OCI-LY3 (cell line): ENCODE results near the gene ITGA4.

Experiments
- H2AFZ ChIP-seq: fragments of 200-600, 300-600 bp; shearing (Covaris generic); 2 replicates; pipeline ENCODE4 v1.6.0; 2014; ENCODE audit warnings: antibody characterized with exemption, low read depth, low read length
- H3K27ac ChIP-seq: fragments of 200-600, 300-600 bp; sonication (generic); 2 replicates; pipeline ENCODE4 v1.5.1; 2014; ENCODE audit warnings: mild to moderate bottlenecking, low read length, moderate library complexity, mixed read lengths
- H3K27me3 ChIP-seq: fragments of 200-600, 300-600 bp; sonication (generic); 2 replicates; pipeline ENCODE4 v1.6.1; 2014; ENCODE audit warnings: low read depth, low read length, mixed read lengths
- H3K36me3 ChIP-seq: fragments of 200-600, 300-600 bp; sonication (generic); replicated peaks from 2 replicates; pipeline ENCODE3; 2014; ENCODE audit warnings: low read depth, low read length, mixed read lengths
- H3K4me1 ChIP-seq: fragments of 300-600, 200-600 bp; sonication (generic); 2 replicates; pipeline ENCODE4 v1.6.1; 2014; ENCODE audit warnings: low read length, mixed read lengths
- H3K4me2 ChIP-seq: fragments of 200-600, 300-600 bp; sonication (generic); 2 replicates; pipeline ENCODE4 v1.6.1; 2014; ENCODE audit warnings: low read length, mixed read lengths
- H3K4me3 ChIP-seq: fragments of 300-600, 200-600 bp; sonication (generic); 2 replicates; pipeline ENCODE4 v1.5.1; 2014; ENCODE audit warnings: antibody characterized with exemption, mild to moderate bottlenecking, low read length, moderate library complexity
- H3K79me2 ChIP-seq: fragments of 300-600, 200-600 bp; shearing (Covaris generic); 2 replicates; pipeline ENCODE4 v1.6.1; 2014; ENCODE audit warnings: mild to moderate bottlenecking, low read length, mixed read lengths
- H3K9ac ChIP-seq: fragments of 300-600, 200-600 bp; shearing (Covaris generic); 2 replicates; pipeline ENCODE4 v1.6.0; 2014; ENCODE audit warnings: mild to moderate bottlenecking, low read length, moderate library complexity
- H3K9me3 ChIP-seq: fragments of 200-600, 300-600 bp; shearing (Covaris generic); 2 replicates; pipeline ENCODE4 v1.6.1; 2014; ENCODE audit warnings: low read length, mixed read lengths; ENCODE audit not compliant: insufficient read depth
- H4K20me1 ChIP-seq: fragments of 200-600, 300-600 bp; sonication (generic); 2 replicates; pipeline ENCODE4 v1.6.1; 2016; ENCODE audit warnings: low read length, mixed read lengths; ENCODE audit not compliant: insufficient read depth
- EZH2phosphoT487 ChIP-seq: fragments of 200-600 bp; shearing (Covaris generic); IDR thresholded peaks from 2 replicates; pipeline ENCODE4 v1.6.1; 2018; ENCODE audit warnings: antibody characterized with exemption, mixed run types, low read depth
- TF ChIP-seq, protein P1 (sequence below): fragments of 200-600, 300-600 bp; sonication (generic); IDR thresholded peaks from 2 replicates; pipeline ENCODE4 v1.5.1; 2014; ENCODE audit warnings: antibody characterized with exemption, low read length, low read depth

The ITGA4 gene

DNA sequence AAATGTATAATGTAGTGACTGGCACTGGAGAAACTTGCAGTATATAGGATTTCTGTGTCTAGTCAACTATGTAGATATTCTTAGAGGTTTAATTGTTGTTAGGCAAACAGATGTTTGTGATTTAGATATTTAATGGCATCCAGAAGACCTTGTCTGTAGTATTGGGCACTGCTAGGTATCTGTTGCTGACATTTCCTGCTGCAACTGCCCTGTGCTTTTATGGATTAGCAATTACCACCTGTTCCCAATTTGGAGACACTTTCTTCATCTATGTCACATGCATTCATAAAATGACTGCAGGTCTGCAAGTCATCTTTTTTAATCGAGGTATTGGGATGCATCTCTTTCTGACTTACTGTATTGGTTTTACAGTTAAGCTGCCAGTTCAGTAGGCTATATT is 71.3 kb downstream of the ITGA4 start:
- no peak overlapping the region for H3K27ac ChIP-seq
- H3K9ac ChIP-seq, result no peak overlapping the region
- no peaks in the 10 kb centered on the region for H3K36me3 ChIP-seq
- no peaks in the 10 kb centered on the region for H3K4me1 ChIP-seq
- TF ChIP-seq, protein P1, sequence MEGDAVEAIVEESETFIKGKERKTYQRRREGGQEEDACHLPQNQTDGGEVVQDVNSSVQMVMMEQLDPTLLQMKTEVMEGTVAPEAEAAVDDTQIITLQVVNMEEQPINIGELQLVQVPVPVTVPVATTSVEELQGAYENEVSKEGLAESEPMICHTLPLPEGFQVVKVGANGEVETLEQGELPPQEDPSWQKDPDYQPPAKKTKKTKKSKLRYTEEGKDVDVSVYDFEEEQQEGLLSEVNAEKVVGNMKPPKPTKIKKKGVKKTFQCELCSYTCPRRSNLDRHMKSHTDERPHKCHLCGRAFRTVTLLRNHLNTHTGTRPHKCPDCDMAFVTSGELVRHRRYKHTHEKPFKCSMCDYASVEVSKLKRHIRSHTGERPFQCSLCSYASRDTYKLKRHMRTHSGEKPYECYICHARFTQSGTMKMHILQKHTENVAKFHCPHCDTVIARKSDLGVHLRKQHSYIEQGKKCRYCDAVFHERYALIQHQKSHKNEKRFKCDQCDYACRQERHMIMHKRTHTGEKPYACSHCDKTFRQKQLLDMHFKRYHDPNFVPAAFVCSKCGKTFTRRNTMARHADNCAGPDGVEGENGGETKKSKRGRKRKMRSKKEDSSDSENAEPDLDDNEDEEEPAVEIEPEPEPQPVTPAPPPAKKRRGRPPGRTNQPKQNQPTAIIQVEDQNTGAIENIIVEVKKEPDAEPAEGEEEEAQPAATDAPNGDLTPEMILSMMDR, result no peak
- no peaks in the 10 kb centered on the region for H3K79me2 ChIP-seq
- no peaks in the 10 kb centered on the region for H3K9me3 ChIP-seq
- H3K4me3 ChIP-seq, result no peak overlapping the region
- no peaks in the 10 kb centered on the region for H4K20me1 ChIP-seq
- H3K4me2 ChIP-seq, result no peak overlapping the region
- no peaks in the 10 kb centered on the region for H3K27me3 ChIP-seq
- H2AFZ ChIP-seq, result no peak overlapping the region

DNA sequence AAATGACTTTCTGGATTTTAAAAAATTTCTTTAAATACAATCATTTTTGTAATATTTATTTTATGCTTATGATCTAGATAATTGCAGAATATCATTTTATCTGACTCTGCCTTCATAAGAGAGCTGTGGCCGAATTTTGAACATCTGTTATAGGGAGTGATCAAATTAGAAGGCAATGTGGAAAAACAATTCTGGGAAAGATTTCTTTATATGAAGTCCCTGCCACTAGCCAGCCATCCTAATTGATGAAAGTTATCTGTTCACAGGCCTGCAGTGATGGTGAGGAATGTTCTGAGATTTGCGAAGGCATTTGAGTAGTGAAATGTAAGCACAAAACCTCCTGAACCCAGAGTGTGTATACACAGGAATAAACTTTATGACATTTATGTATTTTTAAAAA is 79.5 kb downstream of the ITGA4 start:
- Histone ChIP-seq H3K9me3 (no peaks in the 10 kb centered on the region), H3K27me3 (no peaks in the 10 kb centered on the region), H2AFZ (no peak overlapping the region), H3K36me3 (no peaks in the 10 kb centered on the region), H3K4me3 (no peak overlapping the region), H3K4me1 (no peaks in the 10 kb centered on the region), H4K20me1 (no peaks in the 10 kb centered on the region), H3K4me2 (no peak overlapping the region), H3K27ac (no peak overlapping the region), H3K9ac (no peak overlapping the region), H3K79me2 (no peaks in the 10 kb centered on the region)
- no peak for TF ChIP-seq EZH2phosphoT487
- TF ChIP-seq, protein P1, result no peak

DNA sequence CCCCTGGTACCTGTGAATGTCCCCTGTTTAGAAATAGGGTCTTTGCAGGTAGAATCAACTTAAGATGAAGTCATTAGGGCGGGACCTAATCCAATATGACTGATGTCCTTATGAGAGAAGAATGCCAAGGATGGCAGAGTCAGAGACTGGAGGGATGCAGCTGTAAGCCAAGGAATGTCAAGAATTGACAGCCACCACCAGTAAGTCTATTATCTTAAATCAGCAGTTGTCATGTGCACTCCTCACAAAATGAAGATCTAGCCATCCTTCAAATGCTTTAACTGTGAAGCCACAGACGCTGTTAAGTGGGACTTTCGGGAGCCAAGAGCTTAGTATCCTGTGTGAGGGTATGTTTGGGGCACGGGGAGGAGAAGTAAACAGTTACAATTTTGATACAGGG is 83.2 kb downstream of the ITGA4 start:
- no peaks in the 10 kb centered on the region for H4K20me1 ChIP-seq
- no peaks in the 10 kb centered on the region for H3K4me1 ChIP-seq
- no peak for TF ChIP-seq EZH2phosphoT487
- TF ChIP-seq, protein P1, result no peak
- H3K4me2 ChIP-seq, result no peak overlapping the region
- H3K4me3 ChIP-seq, result no peak overlapping the region
- no peaks in the 10 kb centered on the region for H3K27me3 ChIP-seq
- H2AFZ ChIP-seq, result no peak overlapping the region
- H3K9ac ChIP-seq, result no peak overlapping the region
- H3K9me3 ChIP-seq, result no peaks in the 10 kb centered on the region
- no peaks in the 10 kb centered on the region for H3K36me3 ChIP-seq
- H3K27ac ChIP-seq, result no peak overlapping the region
- no peaks in the 10 kb centered on the region for H3K79me2 ChIP-seq

DNA sequence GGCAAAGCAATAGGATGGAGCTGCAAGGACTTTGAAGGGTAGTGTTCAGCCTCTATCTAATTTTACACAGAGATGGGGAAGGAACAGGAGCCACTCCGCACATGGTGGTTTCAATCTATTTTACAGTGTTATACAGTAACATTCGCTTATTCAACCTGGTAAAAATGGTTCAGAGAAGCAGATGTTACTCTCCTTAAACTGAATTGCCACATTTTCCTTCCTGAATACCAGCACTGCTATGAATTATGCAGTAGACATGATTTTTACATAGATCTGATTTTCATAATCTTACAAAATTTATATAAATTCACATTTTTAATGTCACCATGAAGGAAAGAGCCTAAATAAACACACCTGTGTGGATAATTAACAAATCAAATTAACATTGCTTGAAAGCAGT is 85.0 kb downstream of the ITGA4 start:
- no peak for TF ChIP-seq EZH2phosphoT487
- TF ChIP-seq, protein P1, result no peak
- H3K9me3 ChIP-seq, result no peaks in the 10 kb centered on the region
- H3K4me3 ChIP-seq, result no peak overlapping the region
- H3K27ac ChIP-seq, result no peak overlapping the region
- H3K36me3 ChIP-seq, result no peaks in the 10 kb centered on the region
- H3K79me2 ChIP-seq, result no peaks in the 10 kb centered on the region
- H3K4me1 ChIP-seq, result no peaks in the 10 kb centered on the region
- H3K9ac ChIP-seq, result no peak overlapping the region
- no peaks in the 10 kb centered on the region for H4K20me1 ChIP-seq
- no peak overlapping the region for H2AFZ ChIP-seq
- H3K4me2 ChIP-seq, result no peak overlapping the region
- no peaks in the 10 kb centered on the region for H3K27me3 ChIP-seq
